Measurements from ENCODE around the gene KCTD18.

KCTD18 gene

DNA sequence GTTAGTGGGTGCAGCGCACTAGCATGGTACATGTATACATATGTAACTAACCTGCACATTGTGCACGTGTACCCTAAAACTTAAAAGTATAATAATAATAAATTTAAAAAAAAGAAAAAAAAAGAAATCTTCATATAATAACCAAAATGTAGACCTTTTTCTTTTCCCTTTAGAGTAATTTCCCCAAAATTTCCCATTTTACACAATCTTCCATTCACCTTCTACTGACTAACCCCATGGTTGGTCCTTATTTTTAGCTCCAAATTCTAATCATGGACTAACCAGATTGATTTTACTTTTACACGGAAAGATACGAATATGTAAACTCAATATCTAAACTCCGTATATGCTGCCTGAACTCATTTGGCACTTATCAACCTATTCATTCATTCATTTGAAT, 7.7 kb downstream of the KCTD18 start:
- Mint-ChIP-seq H3K27me3 (no peaks in the 10 kb centered on the region), H3K4me1 (ENCODE audit: low read depth) (peaks cover 18% of the 10 kb centered on the region), H3K4me3 (no peak overlapping the region), H3K9me3 (ENCODE audit: low read depth) (no peaks in the 10 kb centered on the region), H3K36me3 (peaks cover 17% of the 10 kb centered on the region), H3K27ac (no peak overlapping the region)

GRCh38 chr2:200498402-200499162, 11.3 kb downstream of the KCTD18 start:
- Mint-ChIP-seq H3K4me3 (no peak overlapping the region), H3K27me3 (no peaks in the 10 kb centered on the region), H3K4me1 (ENCODE audit: low read depth) (peaks cover 5% of the 10 kb centered on the region), H3K36me3 (peaks cover 14% of the 10 kb centered on the region), H3K9me3 (ENCODE audit: low read depth) (no peaks in the 10 kb centered on the region), H3K27ac (no peak overlapping the region)

DNA sequence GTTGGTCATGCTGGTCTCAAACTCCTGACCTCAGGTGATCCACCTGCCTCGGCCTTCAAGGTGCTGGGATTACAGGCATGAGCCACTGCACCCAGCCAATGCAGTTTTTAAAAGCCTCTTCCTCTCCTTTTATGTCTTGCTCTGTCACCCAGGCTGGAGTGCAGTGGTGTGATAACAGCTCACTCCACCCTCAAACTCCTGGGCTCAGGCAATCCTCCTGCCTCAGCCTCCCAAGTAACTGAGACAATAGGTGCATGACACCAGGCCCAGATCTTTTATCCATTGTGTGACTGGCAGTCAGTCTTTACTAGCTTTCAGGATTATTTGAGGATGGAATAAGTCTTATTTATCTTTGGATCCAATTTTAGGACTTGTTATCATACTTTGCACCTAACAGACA, 13.2 kb downstream of the KCTD18 start:
- peaks cover 12% of the 10 kb centered on the region for H3K36me3 Mint-ChIP-seq
- H3K9me3 Mint-ChIP-seq (ENCODE audit: low read depth) = no peaks in the 10 kb centered on the region
- no peak overlapping the region for H3K27ac Mint-ChIP-seq
- H3K27me3 Mint-ChIP-seq = no peaks in the 10 kb centered on the region
- H3K4me1 Mint-ChIP-seq (ENCODE audit: low read depth) = no peaks in the 10 kb centered on the region
- no peak overlapping the region for H3K4me3 Mint-ChIP-seq

GRCh38 chr2:200494048-200494447, 15.8 kb downstream of the KCTD18 start:
- peaks cover 23% of the 10 kb centered on the region for H3K36me3 Mint-ChIP-seq
- no peak overlapping the region for H3K4me3 Mint-ChIP-seq
- H3K27ac Mint-ChIP-seq = no peak overlapping the region
- H3K27me3 Mint-ChIP-seq = no peaks in the 10 kb centered on the region
- H3K9me3 Mint-ChIP-seq (ENCODE audit: low read depth) = peaks cover 4% of the 10 kb centered on the region
- H3K4me1 Mint-ChIP-seq (ENCODE audit: low read depth) = no peaks in the 10 kb centered on the region

- Mint-ChIP-seq H3K27me3 (no peaks in the 10 kb centered on the region), H3K27ac (no peak overlapping the region), H3K9me3 (ENCODE audit: low read depth) (peaks cover 4% of the 10 kb centered on the region), H3K4me3 (no peak overlapping the region), H3K4me1 (ENCODE audit: low read depth) (no peaks in the 10 kb centered on the region), H3K36me3 (peaks cover 22% of the 10 kb centered on the region)
These were observed 17.2 kb downstream of the KCTD18 start for GRCh38 chr2:200492656-200493055.

DNA sequence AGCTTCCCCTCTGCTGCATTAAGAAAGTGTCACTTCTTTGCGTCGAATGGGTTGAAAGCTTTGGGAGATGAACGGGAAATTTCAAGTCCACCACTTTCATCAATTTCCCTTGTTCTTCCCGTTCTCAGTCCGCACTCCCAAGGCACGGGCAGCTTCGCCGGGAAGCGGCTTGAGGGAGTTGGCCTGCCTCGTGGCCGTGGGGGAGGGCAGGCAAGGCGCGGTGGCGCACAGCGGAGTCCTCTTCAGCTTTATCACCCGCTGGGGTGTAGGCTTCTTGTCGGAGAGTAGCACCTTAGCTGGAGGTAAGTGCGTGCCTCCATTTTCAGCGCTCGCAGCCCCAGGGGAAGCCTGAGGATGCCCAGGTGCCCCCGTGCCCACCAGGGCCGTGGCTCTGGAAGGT, 19.9 kb downstream of the KCTD18 start:
- Mint-ChIP-seq H3K4me3 (no peak overlapping the region), H3K36me3 (peaks cover 19% of the 10 kb centered on the region), H3K9me3 (ENCODE audit: low read depth) (peaks cover 4% of the 10 kb centered on the region), H3K27me3 (no peaks in the 10 kb centered on the region), H3K27ac (no peak overlapping the region), H3K4me1 (ENCODE audit: low read depth) (no peaks in the 10 kb centered on the region)

DNA sequence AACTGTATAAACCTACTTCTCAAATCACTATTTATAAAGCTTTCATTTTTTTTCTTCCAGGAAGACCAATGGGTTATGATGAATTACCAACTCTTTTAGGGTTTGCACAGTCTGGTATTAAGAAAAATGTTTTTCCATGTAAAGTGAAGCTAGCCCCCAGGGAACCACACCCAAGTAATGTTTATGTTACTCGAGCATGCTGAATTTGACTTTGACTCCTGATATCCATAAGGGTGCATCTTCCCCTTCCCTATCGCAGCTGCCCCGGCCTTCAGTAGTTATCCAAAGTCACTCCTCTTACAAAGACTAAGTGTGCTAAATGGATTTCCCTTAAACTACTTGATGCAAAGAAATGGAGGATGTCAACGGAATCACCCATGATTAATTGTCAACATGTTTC, 21.7 kb downstream of the KCTD18 start:
- H3K36me3 Mint-ChIP-seq = peaks cover 16% of the 10 kb centered on the region

DNA sequence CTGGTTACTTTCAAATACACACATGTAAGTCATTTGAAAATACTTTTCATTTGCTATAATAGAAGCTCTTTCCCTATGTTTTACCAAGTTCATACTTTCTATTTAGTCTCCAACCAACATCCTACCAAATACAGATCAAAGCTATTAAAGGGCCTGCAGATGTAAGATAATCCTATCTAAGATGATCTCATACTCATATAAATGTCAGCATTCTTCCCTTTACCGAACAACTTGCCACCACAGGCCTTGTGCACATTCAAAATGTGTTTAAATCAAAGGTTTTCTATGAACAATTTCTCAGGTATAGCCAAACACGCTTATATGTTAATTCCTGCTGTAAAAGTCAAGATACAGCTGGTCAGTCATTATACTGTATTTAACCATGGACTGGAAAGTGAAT, 23.3 kb downstream of the KCTD18 start:
- no peak overlapping the region for H3K27ac Mint-ChIP-seq
- peaks cover 10% of the 10 kb centered on the region for H3K36me3 Mint-ChIP-seq
- no peak overlapping the region for H3K4me3 Mint-ChIP-seq
- peaks cover 2% of the 10 kb centered on the region for H3K27me3 Mint-ChIP-seq
- peaks cover under 1% of the 10 kb centered on the region for H3K4me1 Mint-ChIP-seq (ENCODE audit: low read depth)
- peaks cover 4% of the 10 kb centered on the region for H3K9me3 Mint-ChIP-seq (ENCODE audit: low read depth)

More for the DNA sequence above, 21.7 kb downstream of the KCTD18 start:
- Mint-ChIP-seq H3K27ac (no peak overlapping the region), H3K9me3 (ENCODE audit: low read depth) (peaks cover 4% of the 10 kb centered on the region), H3K4me1 (ENCODE audit: low read depth) (no peaks in the 10 kb centered on the region), H3K27me3 (no peaks in the 10 kb centered on the region), H3K4me3 (no peak overlapping the region)

- Mint-ChIP-seq H3K9me3 (ENCODE audit: low read depth) (no peaks in the 10 kb centered on the region), H3K4me1 (ENCODE audit: low read depth) (peaks cover 3% of the 10 kb centered on the region), H3K36me3 (no peaks in the 10 kb centered on the region), H3K4me3 (no peak overlapping the region), H3K27ac (no peak overlapping the region), H3K27me3 (peaks cover 2% of the 10 kb centered on the region)
These were observed 24.9 kb downstream of the KCTD18 start for GRCh38 chr2:200484934-200485333.

DNA sequence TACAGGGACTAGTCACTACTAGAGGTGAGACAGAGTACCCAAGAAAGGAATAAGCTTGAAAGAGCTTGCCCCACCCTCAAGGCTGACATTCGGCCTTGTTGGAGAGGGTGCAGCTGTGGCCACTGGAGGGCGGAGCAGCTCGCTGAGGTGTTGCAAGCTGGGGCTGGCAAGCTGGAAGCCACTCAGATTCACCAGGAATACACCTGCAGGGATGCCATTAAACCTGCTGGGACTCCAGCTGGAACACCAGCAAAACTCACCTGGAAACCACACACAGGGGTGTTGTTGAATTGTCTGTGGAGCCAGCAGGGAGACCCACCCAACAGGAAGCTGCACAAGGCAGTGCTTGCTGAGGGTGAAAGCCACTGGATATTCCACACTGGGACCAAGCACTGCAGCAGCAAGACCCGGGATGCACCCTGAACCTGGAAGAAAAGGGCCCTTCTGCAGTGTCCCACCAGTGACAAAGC, 26.1 kb downstream of the KCTD18 start:
- H3K4me3 Mint-ChIP-seq = no peak overlapping the region
- H3K27me3 Mint-ChIP-seq = peaks cover 2% of the 10 kb centered on the region
- no peaks in the 10 kb centered on the region for H3K36me3 Mint-ChIP-seq
- peaks cover 3% of the 10 kb centered on the region for H3K4me1 Mint-ChIP-seq (ENCODE audit: low read depth)
- no peaks in the 10 kb centered on the region for H3K9me3 Mint-ChIP-seq (ENCODE audit: low read depth)
- H3K27ac Mint-ChIP-seq = no peak overlapping the region

DNA sequence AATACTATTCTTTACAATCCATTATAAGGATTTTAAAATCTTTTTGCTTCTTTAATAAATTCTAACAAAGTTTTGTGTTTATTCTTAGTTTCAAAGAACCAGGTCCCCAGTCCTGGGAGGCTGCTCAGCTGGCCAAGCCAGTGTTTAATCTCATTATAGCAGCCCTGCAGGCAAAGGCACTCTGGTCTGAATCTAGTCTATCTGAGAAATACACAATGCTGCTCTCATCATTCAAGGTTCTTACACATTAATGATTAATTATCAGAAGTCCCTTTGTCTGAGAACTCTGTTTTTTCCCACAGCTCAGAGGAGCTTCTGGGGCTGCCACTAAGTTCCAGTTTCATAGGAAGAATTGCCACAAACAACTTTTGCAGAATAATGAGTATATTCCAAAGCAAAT, 27.7 kb downstream of the KCTD18 start:
- peaks cover 2% of the 10 kb centered on the region for H3K27me3 Mint-ChIP-seq
- H3K4me1 Mint-ChIP-seq (ENCODE audit: low read depth) = peaks cover 3% of the 10 kb centered on the region
- peaks cover 3% of the 10 kb centered on the region for H3K36me3 Mint-ChIP-seq
- no peak overlapping the region for H3K4me3 Mint-ChIP-seq
- no peaks in the 10 kb centered on the region for H3K9me3 Mint-ChIP-seq (ENCODE audit: low read depth)
- no peak overlapping the region for H3K27ac Mint-ChIP-seq

GRCh38 chr2:200479692-200480265, 30.1 kb downstream of the KCTD18 start:
- no peaks in the 10 kb centered on the region for H3K9me3 Mint-ChIP-seq (ENCODE audit: low read depth)
- peaks cover 3% of the 10 kb centered on the region for H3K4me1 Mint-ChIP-seq (ENCODE audit: low read depth)
- H3K27me3 Mint-ChIP-seq = peaks cover 2% of the 10 kb centered on the region
- no peak overlapping the region for H3K27ac Mint-ChIP-seq
- peaks cover 3% of the 10 kb centered on the region for H3K36me3 Mint-ChIP-seq
- no peak overlapping the region for H3K4me3 Mint-ChIP-seq

- Mint-ChIP-seq H3K27me3 (no peaks in the 10 kb centered on the region), H3K9me3 (ENCODE audit: low read depth) (no peaks in the 10 kb centered on the region), H3K27ac (no peak overlapping the region), H3K4me3 (no peak overlapping the region), H3K4me1 (ENCODE audit: low read depth) (peaks cover 3% of the 10 kb centered on the region), H3K36me3 (peaks cover 3% of the 10 kb centered on the region)
These were observed 32.2 kb downstream of the KCTD18 start for GRCh38 chr2:200477667-200478131.

DNA sequence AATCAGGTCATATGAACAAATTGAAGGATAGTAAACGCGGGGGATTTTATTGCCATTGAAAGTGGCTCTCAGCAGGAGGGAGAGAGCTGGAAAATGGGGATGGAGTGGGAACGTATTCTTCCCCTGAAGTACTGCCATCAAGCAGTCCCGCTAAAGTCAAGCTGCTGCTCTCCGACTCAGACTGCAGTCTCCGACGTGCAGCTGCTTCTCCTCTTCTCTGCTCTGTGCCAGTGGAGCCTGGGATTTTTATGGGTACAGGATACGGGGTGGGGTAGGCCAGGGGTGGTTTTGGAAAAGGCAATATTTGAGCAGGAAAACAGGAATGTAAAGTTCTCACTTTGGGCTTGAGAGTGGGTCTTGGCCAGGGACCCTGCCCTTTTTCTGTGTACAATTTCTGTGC, 33.0 kb downstream of the KCTD18 start:
- H3K4me3 Mint-ChIP-seq = no peak overlapping the region
- no peak overlapping the region for H3K27ac Mint-ChIP-seq
- H3K27me3 Mint-ChIP-seq = no peaks in the 10 kb centered on the region
- peaks cover 3% of the 10 kb centered on the region for H3K36me3 Mint-ChIP-seq
- H3K9me3 Mint-ChIP-seq (ENCODE audit: low read depth) = no peaks in the 10 kb centered on the region
- H3K4me1 Mint-ChIP-seq (ENCODE audit: low read depth) = peaks cover 3% of the 10 kb centered on the region

DNA sequence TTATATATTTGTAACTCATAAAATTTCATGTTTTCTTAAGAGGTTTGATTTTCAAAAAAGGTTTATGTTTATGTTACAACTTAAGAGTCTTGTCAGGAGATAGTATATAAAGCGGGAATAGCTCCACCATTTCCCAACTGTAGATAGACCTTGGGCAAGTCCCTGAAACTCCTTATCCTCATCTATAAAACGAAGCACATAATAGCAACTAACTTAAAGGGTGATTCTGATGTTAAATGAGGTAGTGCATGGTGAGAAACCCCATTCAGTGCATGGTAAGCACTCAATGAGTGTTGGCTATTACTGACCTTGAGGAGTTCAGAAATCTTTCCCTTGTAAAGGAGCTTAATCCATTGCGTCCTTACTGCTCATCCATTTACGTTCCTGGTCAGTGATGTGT, 34.1 kb downstream of the KCTD18 start:
- H3K4me3 Mint-ChIP-seq = no peak overlapping the region
- no peak overlapping the region for H3K27ac Mint-ChIP-seq
- H3K9me3 Mint-ChIP-seq (ENCODE audit: low read depth) = no peaks in the 10 kb centered on the region
- no peaks in the 10 kb centered on the region for H3K27me3 Mint-ChIP-seq
- peaks cover 3% of the 10 kb centered on the region for H3K36me3 Mint-ChIP-seq
- H3K4me1 Mint-ChIP-seq (ENCODE audit: low read depth) = peaks cover 4% of the 10 kb centered on the region

Data from activated naive CD8-positive, alpha-beta T cell (primary cell).